ENCODE results near the gene ATIC.

ATIC gene

DNA sequence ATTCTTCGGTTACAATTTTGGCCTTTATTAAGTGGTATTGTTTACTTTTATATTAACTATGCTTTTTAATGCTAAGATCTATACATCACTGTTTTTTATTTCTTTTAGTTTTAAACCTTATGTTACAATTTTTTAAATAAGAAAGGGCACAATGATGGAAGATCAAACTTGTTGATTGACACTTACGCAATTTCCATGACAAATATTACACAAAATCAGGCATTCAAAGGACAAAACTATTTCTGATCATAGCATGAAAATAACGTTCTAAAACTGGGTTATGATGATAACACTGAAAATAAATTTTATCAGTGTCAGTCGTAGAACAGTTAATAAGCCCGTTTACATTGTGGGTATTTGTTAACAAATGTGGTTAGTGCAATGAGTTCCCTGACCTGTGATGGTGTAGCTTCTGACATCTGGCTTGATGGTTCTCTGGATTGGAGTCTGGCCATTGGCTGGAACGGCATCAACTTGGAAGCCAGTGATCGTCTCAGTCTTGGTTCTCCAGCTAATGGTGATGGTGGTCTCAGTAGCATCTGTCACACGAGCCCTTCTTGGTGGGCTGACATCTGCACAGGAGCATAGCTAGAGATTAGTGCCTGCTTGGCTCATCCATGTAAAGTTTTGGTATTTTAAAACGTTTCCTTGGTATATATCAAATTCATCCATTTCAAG, 64.4 kb downstream of the ATIC start:
- no peak for DNase-seq (ENCODE audit: low read depth)

- no peak for DNase-seq (ENCODE audit: low read depth)
Measured at GRCh38 chr2:215377283-215377682, 65.4 kb downstream of the ATIC start.

DNA sequence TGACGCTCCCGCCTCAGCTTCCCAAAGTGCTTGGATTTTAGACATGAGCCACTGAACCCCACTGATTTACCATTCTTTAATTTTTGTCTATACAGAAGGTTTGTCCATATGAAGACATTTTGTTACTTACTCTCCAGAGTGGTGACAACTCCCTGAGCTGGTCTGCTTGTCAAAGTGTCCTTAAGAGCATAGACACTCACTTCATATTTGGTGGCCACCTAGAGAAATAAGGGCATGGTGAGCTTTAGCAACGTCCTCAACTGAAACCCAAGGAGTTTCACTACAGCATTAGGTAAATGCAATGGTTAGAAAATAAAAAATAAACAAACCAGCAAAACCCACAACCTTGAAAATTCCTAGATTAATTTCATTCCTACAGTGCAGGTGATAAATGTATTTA, 66.2 kb downstream of the ATIC start:
- no peak for DNase-seq (ENCODE audit: low read depth)

GRCh38 chr2:215379039-215379438, 67.2 kb downstream of the ATIC start:
- no peak for DNase-seq (ENCODE audit: low read depth)

DNA sequence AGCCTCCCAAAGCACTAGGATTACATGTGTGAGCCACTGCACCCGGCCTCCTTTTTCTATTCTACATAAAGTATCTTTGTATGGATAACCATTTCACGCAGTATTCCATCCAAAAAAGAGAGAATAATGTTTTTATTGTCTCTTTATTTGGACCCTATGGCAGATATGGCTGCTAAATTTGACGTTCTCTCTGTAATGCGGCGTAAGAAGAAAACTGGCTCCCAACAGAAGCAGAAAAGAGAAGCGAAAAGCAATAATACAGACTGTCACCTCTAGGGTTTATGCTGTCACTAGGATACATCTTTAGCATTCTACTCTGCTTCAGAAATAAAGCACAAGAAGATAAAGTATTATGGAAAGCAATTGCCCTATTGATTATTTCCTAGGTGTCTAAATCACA, 68.1 kb downstream of the ATIC start:
- no peak for DNase-seq (ENCODE audit: low read depth)

GRCh38 chr2:215380699-215381098, 68.8 kb downstream of the ATIC start:
- DNase-seq (ENCODE audit: low read depth): no peak

DNA sequence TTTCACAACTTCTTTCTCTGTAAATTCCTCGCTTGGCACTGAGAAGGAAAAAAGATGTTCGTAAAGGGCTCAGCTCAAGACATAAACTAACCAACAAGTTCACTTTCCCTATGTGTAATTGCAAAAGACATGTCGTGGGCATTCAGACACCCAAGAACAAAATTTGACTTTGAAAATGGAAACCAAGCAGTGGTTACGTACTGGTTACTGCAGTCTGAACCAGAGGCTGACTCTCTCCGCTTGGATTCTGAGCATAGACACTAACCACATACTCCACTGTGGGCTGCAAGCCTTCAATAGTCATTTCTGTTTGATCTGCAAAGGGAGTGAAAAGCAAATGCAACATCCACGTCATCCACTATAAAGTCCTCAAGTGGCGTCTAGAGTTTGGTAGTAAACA, 70.2 kb downstream of the ATIC start:
- no peak for DNase-seq (ENCODE audit: low read depth)

DNA sequence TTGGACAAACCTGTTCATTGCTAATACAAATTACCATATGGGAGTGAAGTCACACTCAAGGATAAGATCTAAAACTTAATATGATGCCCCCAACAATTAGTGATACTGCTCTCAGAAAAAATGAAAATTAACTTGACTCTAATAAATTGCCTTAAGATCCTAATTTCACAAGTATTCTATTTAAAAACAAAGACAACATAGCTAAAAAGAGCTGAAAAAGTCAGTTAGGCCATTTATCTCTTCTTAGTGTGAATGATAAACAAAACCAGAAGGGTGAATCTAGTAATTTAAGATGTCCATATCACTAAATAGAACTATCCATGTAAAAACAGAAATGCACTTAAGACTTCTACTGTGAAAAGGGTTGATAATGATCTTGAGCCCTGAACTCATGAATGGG, 70.6 kb downstream of the ATIC start:
- no peak for DNase-seq (ENCODE audit: low read depth)

GRCh38 chr2:215383652-215384279, 71.9 kb downstream of the ATIC start:
- no peak for DNase-seq (ENCODE audit: low read depth)

- DNase-seq (ENCODE audit: low read depth): no peak
Measured at GRCh38 chr2:215384710-215385109, 72.9 kb downstream of the ATIC start.

DNA sequence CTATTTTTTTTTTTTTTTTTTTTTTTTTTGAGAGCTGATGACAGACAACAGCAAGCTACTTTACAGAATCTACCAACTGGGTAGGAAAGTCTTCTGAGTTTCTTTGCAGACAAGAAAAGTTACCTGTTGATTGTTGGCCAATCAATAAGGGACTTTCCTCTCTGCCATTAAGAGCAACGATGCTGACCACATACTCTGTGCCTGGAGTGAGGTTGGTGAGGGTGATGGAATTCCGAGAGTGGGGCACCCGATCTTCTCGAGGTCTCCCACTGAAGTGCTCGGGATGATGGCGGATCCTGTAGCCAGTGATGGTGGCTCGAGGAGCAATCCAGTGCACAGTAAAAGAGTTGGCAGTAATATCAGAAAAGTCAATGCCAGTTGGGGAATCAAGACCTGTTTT, 74.7 kb downstream of the ATIC start:
- DNase-seq (ENCODE audit: low read depth): no peak

DNA sequence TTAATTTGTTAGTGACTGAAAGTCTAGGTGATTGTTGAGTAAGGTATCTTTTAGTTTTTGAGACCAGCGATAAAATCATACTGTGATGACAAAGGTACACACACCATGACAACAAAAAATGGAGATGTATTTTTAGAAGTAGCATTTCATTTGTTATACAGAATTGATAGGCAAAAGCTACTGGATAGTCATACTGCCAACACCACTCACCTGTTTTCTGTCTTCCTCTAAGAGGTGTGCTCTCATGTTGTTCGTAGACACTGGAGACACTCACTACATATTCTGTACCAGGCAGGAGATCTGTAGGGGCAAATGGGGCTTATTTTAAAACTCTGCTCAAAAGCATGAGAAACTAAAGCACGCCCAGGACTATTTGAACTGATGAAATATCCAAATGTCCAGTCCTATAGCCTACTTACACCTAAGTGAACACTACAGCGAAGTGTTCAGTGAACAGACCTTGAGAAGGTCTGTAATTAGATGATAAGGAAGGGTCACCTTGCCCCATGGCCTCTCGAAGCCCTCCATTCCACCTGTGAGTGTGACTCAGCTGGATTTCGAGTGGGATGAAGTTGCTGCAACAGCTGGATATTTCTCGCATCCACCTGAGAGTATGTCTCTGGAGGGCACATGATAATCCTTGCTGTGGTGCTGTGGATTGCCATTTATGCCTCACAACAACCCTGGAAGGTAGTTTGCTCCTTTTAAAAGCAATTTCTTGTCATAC, 76.3 kb downstream of the ATIC start:
- no peak for DNase-seq (ENCODE audit: low read depth)

GRCh38 chr2:215390550-215390913, 78.7 kb downstream of the ATIC start:
- DNase-seq (ENCODE audit: low read depth): no peak

DNA sequence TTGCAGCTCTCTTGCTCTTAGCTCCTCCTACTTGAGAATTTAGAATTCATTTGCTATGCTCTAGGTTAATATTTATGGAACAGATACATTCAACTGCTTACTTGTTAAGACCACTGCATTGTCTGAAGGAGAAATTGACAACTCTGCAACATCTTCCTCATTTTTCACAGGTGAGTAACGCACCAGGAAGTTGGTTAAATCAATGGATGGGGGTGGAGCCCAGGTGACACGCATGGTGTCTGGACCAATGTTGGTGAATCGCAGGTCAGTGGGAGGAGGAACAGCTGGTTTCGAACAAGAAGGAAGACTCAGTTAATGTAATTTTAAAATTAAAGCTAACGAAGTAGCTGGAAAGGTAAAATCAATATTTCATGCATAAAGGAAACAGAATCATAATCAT, 79.7 kb downstream of the ATIC start:
- DNase-seq (ENCODE audit: low read depth): no peak

- DNase-seq (ENCODE audit: low read depth): no peak
Measured at GRCh38 chr2:215392164-215392563, 80.3 kb downstream of the ATIC start.

- DNase-seq (ENCODE audit: low read depth): no peak
Measured at GRCh38 chr2:215392687-215393270, 80.9 kb downstream of the ATIC start.

DNA sequence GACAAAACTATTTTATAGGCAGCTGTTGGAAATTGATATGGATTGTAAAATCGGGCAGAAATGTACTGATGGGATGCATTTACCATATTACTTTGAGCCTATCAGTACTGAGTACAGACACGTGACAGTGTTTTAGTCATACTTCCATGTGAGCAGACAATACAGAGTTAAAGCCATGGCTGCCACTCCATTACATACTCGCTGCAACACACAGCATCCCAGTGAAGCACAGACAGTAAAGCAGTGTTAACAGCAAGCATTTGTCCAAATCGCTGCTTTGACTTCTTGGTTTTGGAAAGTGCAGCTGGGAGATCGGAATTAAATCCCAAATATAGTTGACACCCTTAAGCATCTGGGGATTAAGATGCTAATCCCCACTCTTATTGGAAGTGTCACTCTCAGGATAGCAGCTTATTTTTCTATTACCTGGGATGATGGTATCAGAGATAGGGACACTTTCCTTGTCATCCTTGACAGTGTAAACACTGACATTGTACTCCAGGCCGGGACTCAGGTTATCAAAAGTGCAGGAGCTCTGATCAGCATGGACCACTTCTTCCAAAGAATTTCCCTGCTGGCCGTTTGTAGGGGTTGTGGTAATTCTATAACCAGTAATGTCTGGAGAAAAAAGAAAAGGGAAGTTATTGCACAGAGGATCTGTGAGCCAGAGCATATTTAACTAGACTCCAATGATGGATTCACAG, 82.4 kb downstream of the ATIC start:
- DNase-seq (ENCODE audit: low read depth): no peak

GRCh38 chr2:215395687-215396460, 84.0 kb downstream of the ATIC start:
- no peak for DNase-seq (ENCODE audit: low read depth)

DNA sequence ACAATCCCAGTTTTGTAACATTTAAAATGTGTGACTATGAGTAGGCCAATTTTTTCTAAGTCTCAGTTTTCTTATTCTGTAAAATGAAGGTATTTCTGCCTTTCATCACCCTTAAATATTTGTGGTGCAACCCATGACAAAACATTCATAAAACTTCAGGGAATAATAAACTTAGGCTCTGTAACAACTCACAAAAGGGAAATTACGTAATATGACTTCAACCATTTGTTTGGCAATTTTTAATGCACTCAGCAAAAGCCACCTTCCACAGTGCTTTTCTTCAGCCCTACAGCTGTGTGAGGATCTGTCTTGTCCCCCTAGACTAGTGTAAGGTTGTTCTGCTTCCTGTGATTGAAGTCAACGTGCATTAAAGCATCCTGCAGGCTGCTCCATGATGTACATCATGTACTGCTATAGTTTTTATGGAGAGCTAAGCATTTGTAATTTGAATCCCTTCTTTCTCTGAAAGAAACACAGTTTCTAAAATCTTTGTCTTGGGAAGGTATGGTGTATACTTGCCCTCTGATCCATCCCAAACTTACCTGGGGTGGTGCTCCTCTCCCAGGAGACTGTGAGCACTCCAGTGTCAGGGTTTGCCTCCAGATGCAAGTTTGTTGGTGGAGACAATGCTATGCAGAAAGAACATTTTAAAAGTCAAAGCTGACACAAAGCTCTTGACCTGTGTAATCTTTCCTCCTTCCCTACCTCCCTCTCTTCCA, 84.9 kb downstream of the ATIC start:
- DNase-seq (ENCODE audit: low read depth): no peak

DNA sequence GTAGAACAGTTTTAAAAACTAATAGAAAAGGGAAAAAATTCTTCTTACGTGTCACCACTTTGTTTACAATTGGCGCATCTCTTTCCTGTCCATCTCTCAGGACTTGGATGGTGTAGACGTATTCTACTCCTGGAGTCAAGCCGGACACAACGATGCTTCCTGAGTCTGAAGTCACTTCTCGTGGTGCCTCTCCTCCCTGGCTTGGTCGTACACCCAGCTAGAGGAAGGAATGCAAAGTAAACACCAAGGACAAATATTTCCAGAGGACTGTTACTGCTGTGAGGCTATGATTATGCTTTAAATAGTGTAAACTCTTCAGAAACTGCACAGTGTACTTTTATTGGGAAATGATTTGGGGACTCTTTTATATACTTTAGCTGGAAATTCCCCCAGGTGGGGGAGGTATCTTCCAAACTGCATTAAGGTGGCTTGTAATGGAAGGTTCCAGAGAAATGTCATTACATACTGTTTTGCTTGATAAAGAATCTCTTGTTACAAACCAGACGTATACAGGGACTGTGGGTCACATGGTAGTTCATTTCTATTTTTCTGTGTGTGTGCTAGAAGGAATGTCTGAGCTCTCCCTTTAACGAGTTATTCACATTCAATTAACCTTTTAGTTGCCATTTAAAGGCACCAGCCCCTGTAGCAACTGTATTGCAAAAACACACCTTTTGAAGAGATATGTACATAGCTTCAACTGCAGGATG, 85.9 kb downstream of the ATIC start:
- no peak for DNase-seq (ENCODE audit: low read depth)
